ENCODE results near the gene NYNRIN. TPM values are rescaled to one million over a fixed set of nuclear protein-coding genes. Genes with fewer than 3 reads are reported as not detected.
A peak's percentile ranks its signal among the peaks of the same experiment; 100 is the strongest.

Gene NYNRIN
- total RNA-seq, 2 donors from 2014 or later, result 9.5 to 11.6 TPM

DNA sequence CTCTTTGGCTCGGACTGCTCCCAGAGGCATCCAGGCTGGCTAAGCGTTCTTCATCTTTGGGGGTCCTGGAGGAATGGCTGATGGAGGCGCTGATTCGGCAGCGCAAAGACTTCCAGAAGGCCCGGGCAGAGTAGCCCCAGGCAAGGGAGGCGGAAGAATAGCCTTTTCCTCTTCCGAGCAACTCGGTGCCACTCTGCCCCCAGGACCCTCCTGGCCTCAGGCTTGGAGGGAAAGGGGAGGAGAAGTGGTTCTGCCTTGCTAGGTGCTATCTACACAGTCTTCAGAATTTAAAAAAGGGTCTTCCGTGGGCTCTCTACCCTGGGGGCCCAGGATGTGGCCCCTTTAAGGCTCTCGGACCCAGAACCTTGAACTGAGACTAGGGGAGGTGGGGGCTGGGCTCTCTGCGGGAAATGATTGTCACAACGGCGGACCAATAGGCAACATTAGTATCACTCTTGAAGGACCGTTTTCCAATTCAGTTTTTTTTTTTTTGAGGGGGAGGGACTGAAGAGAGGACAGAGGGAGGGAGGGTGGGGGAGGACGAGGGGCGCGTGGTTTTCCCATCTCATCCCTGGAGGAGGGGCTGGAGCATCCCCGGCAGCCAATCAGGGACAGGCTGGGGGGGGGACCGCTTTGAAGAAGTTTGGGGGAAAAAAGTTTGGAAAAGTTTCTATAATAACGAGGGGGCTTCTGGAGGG is 31.1 kb upstream of the NYNRIN start, which contains the start of gene NFATC4:
NFATC4 (plus strand) TSS at position 671 of the 698 bp plus-strand sequence. CDS start 157 bp downstream, outside the sequence.
- Histone ChIP-seq H3K4me1 (ENCODE audit: control insufficient read depth in 1 of 2, low read depth in 2 of 2) (peaks cover 10 to 38% of the 10 kb centered on the region in 2 donors), H3K9me3 (no peaks in the 10 kb centered on the region), H3K27me3 (replicated peaks; ENCODE audit: insufficient read depth) (no peaks in the 10 kb centered on the region), H3K36me3 (peaks cover 6% of the 10 kb centered on the region), H3K27ac (peak within 1 kb of the TSS; percentile 98), H3K4me3 (peak within 1 kb of the TSS; percentile 97)
- ATAC-seq (ENCODE audit: insufficient number of reproducible peaks, low FRiP score, low read depth), result peak; percentile 59
- no peak for TF ChIP-seq CTCF (IDR thresholded peaks at IDR 0.05)
- peak; percentile 67 for DNase-seq (ENCODE audit: low spot score)

- no peaks in the 10 kb centered on the region for H3K9me3 ChIP-seq
- peaks cover 6% of the 10 kb centered on the region for H3K36me3 ChIP-seq
- peak overlapping the region; percentile 97 for H3K4me3 ChIP-seq
- no peaks in the 10 kb centered on the region for H3K27me3 ChIP-seq (replicated peaks; ENCODE audit: insufficient read depth)
- peak overlapping the region; percentile 98 for H3K27ac ChIP-seq
- ATAC-seq (ENCODE audit: insufficient number of reproducible peaks, low FRiP score, low read depth), result no peak
- peaks cover 10 to 38% of the 10 kb centered on the region in 2 donors for H3K4me1 ChIP-seq (ENCODE audit: control insufficient read depth in 1 of 2, low read depth in 2 of 2)
- no peak for TF ChIP-seq CTCF (IDR thresholded peaks at IDR 0.05)
- no peak for DNase-seq (ENCODE audit: low spot score)
These were observed 30.6 kb upstream of the NYNRIN start for GRCh38 chr14:24368212-24368561.

GRCh38 chr14:24368562-24369252 is 30.1 kb upstream of the NYNRIN start:
- Histone ChIP-seq H3K27me3 (replicated peaks; ENCODE audit: insufficient read depth) (no peaks in the 10 kb centered on the region), H3K36me3 (peaks cover 6% of the 10 kb centered on the region), H3K4me1 (ENCODE audit: control insufficient read depth in 1 of 2, low read depth in 2 of 2) (peaks cover 10 to 38% of the 10 kb centered on the region in 2 donors), H3K27ac (peak overlapping the region; percentile 98), H3K4me3 (peak overlapping the region; percentile 97), H3K9me3 (no peaks in the 10 kb centered on the region)
- ATAC-seq (ENCODE audit: insufficient number of reproducible peaks, low FRiP score, low read depth), result no peak
- DNase-seq (ENCODE audit: low spot score), result no peak
- no peak for TF ChIP-seq CTCF (IDR thresholded peaks at IDR 0.05)

GRCh38 chr14:24369463-24369862 is 29.3 kb upstream of the NYNRIN start:
- DNase-seq (ENCODE audit: low spot score), result no peak
- no peak for TF ChIP-seq CTCF (IDR thresholded peaks at IDR 0.05)
- Histone ChIP-seq H3K4me3 (peak overlapping the region; percentile 97), H3K27ac (peak overlapping the region; percentile 98), H3K36me3 (peaks cover 6% of the 10 kb centered on the region), H3K27me3 (replicated peaks; ENCODE audit: insufficient read depth) (no peaks in the 10 kb centered on the region), H3K4me1 (ENCODE audit: control insufficient read depth in 1 of 2, low read depth in 2 of 2) (peaks cover 10 to 38% of the 10 kb centered on the region in 2 donors), H3K9me3 (no peaks in the 10 kb centered on the region)
- no peak for ATAC-seq (ENCODE audit: insufficient number of reproducible peaks, low FRiP score, low read depth)

GRCh38 chr14:24369907-24370687 is 28.7 kb upstream of the NYNRIN start:
- Histone ChIP-seq H3K27ac (peak overlapping the region; percentile 5 to 98), H3K4me1 (ENCODE audit: control insufficient read depth in 1 of 2, low read depth in 2 of 2) (peaks cover 10 to 35% of the 10 kb centered on the region in 2 donors), H3K36me3 (peaks cover 6% of the 10 kb centered on the region), H3K9me3 (no peaks in the 10 kb centered on the region), H3K27me3 (replicated peaks; ENCODE audit: insufficient read depth) (no peaks in the 10 kb centered on the region), H3K4me3 (no peak overlapping the region)
- DNase-seq (ENCODE audit: low spot score), result no peak
- no peak for ATAC-seq (ENCODE audit: insufficient number of reproducible peaks, low FRiP score, low read depth)
- TF ChIP-seq CTCF (IDR thresholded peaks at IDR 0.05), result no peak
